OCI-LY1 (cell line): ENCODE results near the gene LRRN4.

Experiments used
- H2AFZ ChIP-seq: fragments of 200-600 bp; sonication (generic), shearing (Covaris generic); 2 replicates; pipeline ENCODE4 v1.6.0; 2014; ENCODE audit warnings: antibody characterized with exemption, mild to moderate bottlenecking, low read length
- H3F3A ChIP-seq: fragments of 200-600 bp; sonication (generic), shearing (Covaris generic); 2 replicates; pipeline ENCODE4 v1.6.0; 2014; ENCODE audit warnings: mild to moderate bottlenecking, antibody characterized with exemption, low read length, moderate library complexity; ENCODE audit not compliant: insufficient read depth
- H3K27ac ChIP-seq: fragments of 200-600 bp; sonication (generic); 2 replicates; pipeline ENCODE4 v1.5.1; 2014; ENCODE audit warnings: low read length, mixed run types, mild to moderate bottlenecking, low read depth; ENCODE audit not compliant: poor library complexity, severe bottlenecking
- H3K27me3 ChIP-seq: fragments of 200-600 bp; sonication (generic); 2 replicates; pipeline ENCODE4 v1.6.0; 2014; ENCODE audit warnings: antibody characterized with exemption, mild to moderate bottlenecking, low read length, moderate library complexity; ENCODE audit not compliant: insufficient read depth
- H3K36me3 ChIP-seq: fragments of 200-600 bp; sonication (generic); 2 replicates; pipeline ENCODE4 v1.6.1; 2014; ENCODE audit warnings: mild to moderate bottlenecking, antibody characterized with exemption, low read length, moderate library complexity, mixed read lengths; ENCODE audit not compliant: insufficient read depth
- H3K4me1 ChIP-seq: fragments of 200-600 bp; sonication (generic); 2 replicates; pipeline ENCODE4 v1.5.1; 2014; ENCODE audit warnings: mild to moderate bottlenecking, low read length, moderate library complexity; ENCODE audit not compliant: insufficient read depth, severe bottlenecking
- H3K4me2 ChIP-seq: fragments of 200-600 bp; sonication (generic), shearing (Covaris generic); 2 replicates; pipeline ENCODE4 v1.6.1; 2014; ENCODE audit warnings: low read length
- H3K4me3 ChIP-seq: fragments of 200-600 bp; sonication (generic); 2 replicates; pipeline ENCODE4 v1.5.1; 2014; ENCODE audit warnings: low read length, low read depth, mild to moderate bottlenecking, mixed read lengths; ENCODE audit not compliant: poor library complexity, severe bottlenecking
- H3K79me2 ChIP-seq: fragments of 200-600 bp; shearing (Covaris generic); 2 replicates; pipeline ENCODE4 v1.6.1; 2016; ENCODE audit warnings: mixed run types, low read length, mixed read lengths; ENCODE audit not compliant: insufficient read depth
- H3K9ac ChIP-seq: fragments of 200-600 bp; sonication (generic), shearing (Covaris generic); 2 replicates; pipeline ENCODE4 v1.6.1; 2014; ENCODE audit warnings: mild to moderate bottlenecking, low read length, mixed read lengths
- H3K9me2 ChIP-seq: fragments of 200-600 bp; sonication (generic), shearing (Covaris generic); 2 replicates; pipeline ENCODE4 v1.6.1; 2014; ENCODE audit warnings: low read depth, mild to moderate bottlenecking, low read length, mixed read lengths
- H3K9me3 ChIP-seq: fragments of 200-600 bp; shearing (Covaris generic); 2 replicates; pipeline ENCODE4 v1.6.1; 2014; ENCODE audit warnings: low read length, mixed read lengths
- H4K20me1 ChIP-seq: fragments of 200-600 bp; sonication (generic), shearing (Covaris generic); 2 replicates; pipeline ENCODE4 v1.6.0; 2016; ENCODE audit warnings: mild to moderate bottlenecking, low read length; ENCODE audit not compliant: insufficient read depth
- EZH2 ChIP-seq: fragments of 200-600 bp; sonication (generic), shearing (Covaris generic); IDR thresholded peaks from 2 replicates; pipeline ENCODE4 v1.8.0; 2017; ENCODE audit warnings: borderline replicate concordance, mixed run types, mild to moderate bottlenecking, antibody characterized with exemption, low read length, moderate library complexity, mixed read lengths
- TF ChIP-seq, protein P1 (sequence below): fragments of 200-600 bp; sonication (generic), shearing (Covaris generic); IDR thresholded peaks from 2 replicates; pipeline ENCODE4 v1.5.1; 2017; ENCODE audit warnings: mild to moderate bottlenecking, antibody characterized with exemption, low read length, moderate library complexity, mixed read lengths

Gene LRRN4

GRCh38 chr20:6053064-6053775 is 640 bp downstream of the LRRN4 start:
- H4K20me1 ChIP-seq = no peaks in the 10 kb centered on the region
- no peaks in the 10 kb centered on the region for H3K9me3 ChIP-seq
- H3K27me3 ChIP-seq = no peaks in the 10 kb centered on the region; the same call in 1 of the 2 replicates
- TF ChIP-seq, protein P1, sequence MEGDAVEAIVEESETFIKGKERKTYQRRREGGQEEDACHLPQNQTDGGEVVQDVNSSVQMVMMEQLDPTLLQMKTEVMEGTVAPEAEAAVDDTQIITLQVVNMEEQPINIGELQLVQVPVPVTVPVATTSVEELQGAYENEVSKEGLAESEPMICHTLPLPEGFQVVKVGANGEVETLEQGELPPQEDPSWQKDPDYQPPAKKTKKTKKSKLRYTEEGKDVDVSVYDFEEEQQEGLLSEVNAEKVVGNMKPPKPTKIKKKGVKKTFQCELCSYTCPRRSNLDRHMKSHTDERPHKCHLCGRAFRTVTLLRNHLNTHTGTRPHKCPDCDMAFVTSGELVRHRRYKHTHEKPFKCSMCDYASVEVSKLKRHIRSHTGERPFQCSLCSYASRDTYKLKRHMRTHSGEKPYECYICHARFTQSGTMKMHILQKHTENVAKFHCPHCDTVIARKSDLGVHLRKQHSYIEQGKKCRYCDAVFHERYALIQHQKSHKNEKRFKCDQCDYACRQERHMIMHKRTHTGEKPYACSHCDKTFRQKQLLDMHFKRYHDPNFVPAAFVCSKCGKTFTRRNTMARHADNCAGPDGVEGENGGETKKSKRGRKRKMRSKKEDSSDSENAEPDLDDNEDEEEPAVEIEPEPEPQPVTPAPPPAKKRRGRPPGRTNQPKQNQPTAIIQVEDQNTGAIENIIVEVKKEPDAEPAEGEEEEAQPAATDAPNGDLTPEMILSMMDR = no peak
- no peak for TF ChIP-seq EZH2
- H3K4me1 ChIP-seq = no peaks in the 10 kb centered on the region
- H3K4me2 ChIP-seq = no peak overlapping the region
- no peaks in the 10 kb centered on the region for H3K36me3 ChIP-seq
- no peak overlapping the region for H2AFZ ChIP-seq
- H3K9ac ChIP-seq = no peak overlapping the region
- no peaks in the 10 kb centered on the region for H3K9me2 ChIP-seq
- H3K79me2 ChIP-seq = no peaks in the 10 kb centered on the region
- H3F3A ChIP-seq = no peaks in the 10 kb centered on the region
- no peak overlapping the region for H3K4me3 ChIP-seq
- H3K27ac ChIP-seq = no peak overlapping the region

- Histone ChIP-seq H3K4me1 (no peaks in the 10 kb centered on the region), H3K4me2 (no peak overlapping the region), H3K27ac (no peak overlapping the region), H3K27me3 (no peaks in the 10 kb centered on the region; the same call in 1 of the 2 replicates), H3K4me3 (no peak overlapping the region), H4K20me1 (no peaks in the 10 kb centered on the region), H3K9ac (no peak overlapping the region), H3K9me2 (no peaks in the 10 kb centered on the region), H3F3A (no peaks in the 10 kb centered on the region), H3K36me3 (no peaks in the 10 kb centered on the region), H3K79me2 (no peaks in the 10 kb centered on the region), H3K9me3 (no peaks in the 10 kb centered on the region), H2AFZ (no peak overlapping the region)
- TF ChIP-seq, protein P1 = no peak
- no peak for TF ChIP-seq EZH2
These were observed 2.4 kb downstream of the LRRN4 start for GRCh38 chr20:6051505-6051904.

DNA sequence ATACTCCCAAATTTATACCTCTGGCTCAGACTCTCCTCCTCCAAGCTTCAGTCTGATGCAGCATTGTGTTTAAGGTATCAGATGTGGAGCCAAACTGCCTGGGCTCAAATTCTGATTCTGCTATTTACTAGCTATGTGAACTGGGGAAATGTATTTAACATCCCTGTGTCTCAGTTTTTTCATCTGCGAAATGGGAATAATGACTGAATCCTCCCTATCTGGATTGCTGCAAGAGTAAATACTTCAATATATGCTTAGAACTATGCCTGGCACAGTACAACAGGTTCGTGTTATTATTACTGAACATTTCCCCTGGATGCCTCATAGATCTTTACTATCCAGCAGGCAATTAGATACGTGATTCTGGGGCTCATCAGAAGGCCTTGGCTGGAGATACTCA is 5.5 kb downstream of the LRRN4 start:
- Histone ChIP-seq H3K9me2 (no peaks in the 10 kb centered on the region), H3K27me3 (no peaks in the 10 kb centered on the region; the same call in 1 of the 2 replicates), H4K20me1 (no peaks in the 10 kb centered on the region), H3K9me3 (no peaks in the 10 kb centered on the region), H3K27ac (no peak overlapping the region), H3K36me3 (no peaks in the 10 kb centered on the region), H3K4me3 (no peak overlapping the region), H3K9ac (no peak overlapping the region), H3K4me2 (no peak overlapping the region), H3F3A (no peaks in the 10 kb centered on the region), H2AFZ (no peak overlapping the region), H3K4me1 (no peaks in the 10 kb centered on the region), H3K79me2 (no peaks in the 10 kb centered on the region)
- TF ChIP-seq EZH2 = no peak
- TF ChIP-seq, protein P1 = no peak
